H9 (cell line): ENCODE measurements around the gene CD4. TPM values are rescaled to one million over a fixed set of nuclear protein-coding genes. Genes with fewer than 3 reads are reported as not detected.

ENCODE experiments used
- DNase-seq: peaks from one replicate; pipeline ENCODE4 v3.0.0-alpha.2; 2017
- H2AFZ ChIP-seq: one replicate; pipeline ENCODE4 v1.6.1; 2013; ENCODE audit warnings: mild to moderate bottlenecking, low read length, control low read depth, moderate library complexity
- H2AK5ac ChIP-seq: 2 replicates; pipeline ENCODE4 v1.6.1; 2013; ENCODE audit warnings: low read length, control low read depth, mixed read lengths; ENCODE audit not compliant: insufficient read length
- H2BK120ac ChIP-seq: one replicate; pipeline ENCODE4 v1.6.1; 2013; ENCODE audit warnings: low read depth, mild to moderate bottlenecking, low read length, control low read depth, inconsistent platforms; ENCODE audit not compliant: poor library complexity, severe bottlenecking
- H2BK12ac ChIP-seq: 2 replicates; pipeline ENCODE4 v1.6.1; 2013; ENCODE audit warnings: low read length, control low read depth, mixed read lengths, low read depth; ENCODE audit not compliant: insufficient read length
- H2BK15ac ChIP-seq: 2 replicates; pipeline ENCODE4 v1.6.1; 2013; ENCODE audit warnings: low read depth, low read length, control low read depth
- H2BK20ac ChIP-seq: one replicate; pipeline ENCODE4 v1.6.1; 2013; ENCODE audit warnings: low read depth, mild to moderate bottlenecking, low read length, control low read depth, inconsistent platforms; ENCODE audit not compliant: poor library complexity, severe bottlenecking
- H2BK5ac ChIP-seq: 2 replicates; pipeline ENCODE4 v1.6.1; 2013; ENCODE audit warnings: low read length, control low read depth, mixed read lengths; ENCODE audit not compliant: insufficient read length
- H3K14ac ChIP-seq: 2 replicates; pipeline ENCODE4 v1.6.1; 2013; ENCODE audit warnings: low read length, control low read depth; ENCODE audit not compliant: insufficient read depth
- H3K18ac ChIP-seq: 2 replicates; pipeline ENCODE4 v1.6.1; 2013; ENCODE audit warnings: low read depth, mild to moderate bottlenecking, mixed read lengths, low read length, control low read depth; ENCODE audit not compliant: insufficient read length
- H3K23ac ChIP-seq: 2 replicates; pipeline ENCODE4 v1.6.1; 2013; ENCODE audit warnings: low read length, control low read depth, mixed read lengths, low read depth; ENCODE audit not compliant: insufficient read length
- H3K23me2 ChIP-seq: 2 replicates; pipeline ENCODE4 v1.6.1; 2013; ENCODE audit warnings: low read depth, mild to moderate bottlenecking, mixed read lengths, low read length, control low read depth; ENCODE audit not compliant: insufficient read length, poor library complexity, severe bottlenecking
- H3K27ac ChIP-seq: 2 replicates; pipeline ENCODE4 v1.5.1; 2013; ENCODE audit warnings: low read length, control low read depth, mixed read lengths, low read depth; ENCODE audit not compliant: insufficient read length
- H3K27me3 ChIP-seq: 2 replicates; pipeline ENCODE4 v1.6.1; 2013; ENCODE audit warnings: low read length, control low read depth, inconsistent platforms; ENCODE audit not compliant: insufficient read depth
- H3K4ac ChIP-seq: 2 replicates; pipeline ENCODE4 v1.6.1; 2013; ENCODE audit warnings: low read depth, mild to moderate bottlenecking, control low read depth, inconsistent platforms, low read length, moderate library complexity
- H3K4me1 ChIP-seq: 2 replicates; pipeline ENCODE4 v1.6.1; 2013; ENCODE audit warnings: low read length, control low read depth, inconsistent platforms; ENCODE audit not compliant: insufficient read depth
- H3K4me2 ChIP-seq: 2 replicates; pipeline ENCODE4 v1.6.1; 2013; ENCODE audit warnings: low read length, control low read depth, mixed read lengths; ENCODE audit not compliant: insufficient read length, insufficient read depth
- H3K56ac ChIP-seq: 2 replicates; pipeline ENCODE4 v1.6.1; 2013; ENCODE audit warnings: low read depth, mild to moderate bottlenecking, mixed read lengths, low read length, control low read depth; ENCODE audit not compliant: insufficient read length
- H3K79me1 ChIP-seq: 2 replicates; pipeline ENCODE4 v1.6.1; 2013; ENCODE audit warnings: low read depth, mild to moderate bottlenecking, moderate library complexity, low read length, control low read depth, inconsistent platforms; ENCODE audit not compliant: insufficient read depth, poor library complexity, severe bottlenecking
- H3K79me2 ChIP-seq: 2 replicates; pipeline ENCODE4 v1.6.1; 2013; ENCODE audit warnings: low read length, control low read depth, inconsistent platforms; ENCODE audit not compliant: insufficient read depth
- H3K9ac ChIP-seq: 2 replicates; pipeline ENCODE4 v1.6.1; 2013; ENCODE audit warnings: low read length, control low read depth, mixed read lengths; ENCODE audit not compliant: insufficient read length; ENCODE audit errors: extremely low read depth
- H3K9me3 ChIP-seq: one replicate; pipeline ENCODE4 v1.6.1; 2013; ENCODE audit warnings: low read depth, low read length, inconsistent platforms; ENCODE audit not compliant: control insufficient read depth
- H3T11ph ChIP-seq: one replicate; pipeline ENCODE4 v1.6.1; 2013; ENCODE audit warnings: mild to moderate bottlenecking, low read length, control low read depth, inconsistent platforms
- H4K20me1 ChIP-seq: one replicate; pipeline ENCODE4 v1.6.1; 2013; ENCODE audit not compliant: control insufficient read depth, insufficient read length, insufficient read depth
- H4K5ac ChIP-seq: 2 replicates; pipeline ENCODE4 v1.6.1; 2013; ENCODE audit warnings: low read depth, mild to moderate bottlenecking, mixed read lengths, low read length, control low read depth; ENCODE audit not compliant: insufficient read length
- H4K8ac ChIP-seq: replicated peaks from 2 replicates; pipeline ENCODE4 v1.6.1; 2013; ENCODE audit warnings: low read length, control low read depth, mixed read lengths, low read depth; ENCODE audit not compliant: insufficient read length
- H4K91ac ChIP-seq: 2 replicates; pipeline ENCODE4 v1.6.1; 2013; ENCODE audit warnings: low read depth, mild to moderate bottlenecking, moderate library complexity, mixed read lengths, low read length, control low read depth; ENCODE audit not compliant: insufficient read length
- H3K27ac Mint-ChIP-seq, 3 experiments: 2 replicates in 2 of 3; 3 replicates in 1 of 3; pipeline ENCODE4 v1.8.0; 2020 to 2021; ENCODE audit warnings: mixed read lengths in 3 of 3, mild to moderate bottlenecking in 1 of 3, moderate library complexity in 1 of 3
- H3K27me3 Mint-ChIP-seq: 2 replicates; pipeline ENCODE4 v1.8.0; 2021; ENCODE audit warnings: low read depth, mild to moderate bottlenecking, moderate library complexity, mixed read lengths
- H3K36me3 Mint-ChIP-seq, 3 experiments: 2 replicates in 2 of 3; 3 replicates in 1 of 3; pipeline ENCODE4 v1.8.0; 2020 to 2021; ENCODE audit warnings: low read depth in 3 of 3, mixed read lengths in 3 of 3; ENCODE audit not compliant: insufficient read depth in 1 of 3
- H3K4me1 Mint-ChIP-seq, 2 experiments: 2 replicates each; pipeline ENCODE4 v1.8.0; 2020; ENCODE audit warnings: mixed read lengths in 2 of 2
- H3K4me3 Mint-ChIP-seq, 2 experiments: 2 replicates in 1 of 2; 3 replicates in 1 of 2; pipeline ENCODE4 v1.8.0; 2020 to 2021; ENCODE audit warnings: mild to moderate bottlenecking in 2 of 2, mixed read lengths in 2 of 2, moderate library complexity in 1 of 2
- H3K9me3 Mint-ChIP-seq, 2 experiments: 2 replicates in 1 of 2; 3 replicates in 1 of 2; pipeline ENCODE4 v1.8.0; 2020; ENCODE audit warnings: mild to moderate bottlenecking in 2 of 2, mixed read lengths in 2 of 2, moderate library complexity in 1 of 2
- CTCF ChIP-seq: fragments of 200-600 bp; sonication (generic); conservative IDR thresholded peaks from 3 replicates; pipeline ENCODE4 v1.8.0; 2021; ENCODE audit warnings: antibody characterized with exemption, mild to moderate bottlenecking
- WGBS: extraction: QIAGEN DNeasy Blood & Tissue Kit; methylation state at CpG from one replicate; pipeline ENCODE4 v1.1.7; 2013; ENCODE audit warnings: missing lambda C conversion rate, low lambda C conversion rate, mixed read lengths; ENCODE audit not compliant: insufficient read length; ENCODE audit errors: extremely low coverage; 5-methylcytosine and 5-hydroxymethylcytosine counted together
- total RNA-seq: library from RNA; stranded (reverse); gene quantifications from 2 replicates; pipeline ENCODE4 v1.2.1, GENCODE V29; 2021

Gene CD4
- total RNA-seq, 1 experiment from 2014 or later, result 1.1 TPM

- no peak overlapping the region for H3K14ac ChIP-seq
- no peaks in the 10 kb centered on the region for H3K27me3 ChIP-seq
- no peak overlapping the region for H3K56ac ChIP-seq
- H3K18ac ChIP-seq, result no peak overlapping the region
- no peaks in the 10 kb centered on the region for H3K9me3 ChIP-seq
- no peak overlapping the region for H2BK12ac ChIP-seq
- H3K4me1 Mint-ChIP-seq, result peaks cover 4 to 21% of the 10 kb centered on the region in 2 experiments; a peak in 3 of 4 replicates
- WGBS, result no CpG with 5 or more reads among the region's 4 CpGs
- no peak for DNase-seq
- H2AK5ac ChIP-seq, result no peak overlapping the region
- no peak overlapping the region for H4K91ac ChIP-seq
- no peak overlapping the region for H3K9ac ChIP-seq
- no peaks in the 10 kb centered on the region for H3K79me1 ChIP-seq
- no peak overlapping the region for H3K4me3 Mint-ChIP-seq
- H4K8ac ChIP-seq, result no peak overlapping the region
- H3K4me1 ChIP-seq, result no peaks in the 10 kb centered on the region
- H2BK20ac ChIP-seq, result no peak overlapping the region
- no peak for TF ChIP-seq CTCF
- no peaks in the 10 kb centered on the region; a peak in 1 of 5 replicates for H3K9me3 Mint-ChIP-seq
- no peak overlapping the region for H2BK120ac ChIP-seq
- peaks cover 28 to 75% (median 70%) of the 10 kb centered on the region in 3 experiments for H3K36me3 Mint-ChIP-seq
- no peaks in the 10 kb centered on the region for H3K79me2 ChIP-seq
- H3K23ac ChIP-seq, result no peak overlapping the region
- no peak overlapping the region for H3K4me2 ChIP-seq
- no peaks in the 10 kb centered on the region for H3K23me2 ChIP-seq
- no peaks in the 10 kb centered on the region for H4K20me1 ChIP-seq
- H4K5ac ChIP-seq, result no peak overlapping the region
- H3T11ph ChIP-seq, result no peak overlapping the region
- H3K27me3 Mint-ChIP-seq, result no peaks in the 10 kb centered on the region
- H2AFZ ChIP-seq, result no peak overlapping the region
- no peak overlapping the region for H3K27ac Mint-ChIP-seq
- no peak overlapping the region for H3K4ac ChIP-seq
- no peak overlapping the region for H2BK15ac ChIP-seq
- no peak overlapping the region for H2BK5ac ChIP-seq
- H3K27ac ChIP-seq, result no peak overlapping the region
These were observed 52.7 kb downstream of the CD4 start for GRCh38 chr12:6842075-6842474.
